HEK293 (cell line): ENCODE results near the gene C2orf78.

Experiments used
- FEZF1 ChIP-seq: fragments of 450-650 bp; formaldehyde crosslinking; IDR thresholded peaks from 2 replicates; pipeline ENCODE4 v1.5.1; 2016; ENCODE audit warnings: missing biosample characterization, missing genetic modification characterization
- GLI2 ChIP-seq: fragments of 450-650 bp; formaldehyde crosslinking; IDR thresholded peaks from 2 replicates; pipeline ENCODE4; 2017; ENCODE audit warnings: missing biosample characterization, missing genetic modification characterization, low read depth, borderline replicate concordance
- GLIS1 ChIP-seq: fragments of 450-650 bp; formaldehyde crosslinking; IDR thresholded peaks from 2 replicates; pipeline ENCODE4 v1.5.1; 2016; ENCODE audit warnings: missing biosample characterization, missing genetic modification characterization
- KLF7 ChIP-seq: fragments of 450-650 bp; formaldehyde crosslinking; IDR thresholded peaks from 2 replicates; pipeline ENCODE4 v1.5.1; 2016; ENCODE audit warnings: missing biosample characterization, missing genetic modification characterization, borderline replicate concordance
- MEIS1 ChIP-seq: sonication (generic); formaldehyde crosslinking; IDR thresholded peaks from 2 replicates; pipeline ENCODE4 v1.8.1; 2022; ENCODE audit warnings: missing genetic modification reagents, mild to moderate bottlenecking, borderline replicate concordance
- OVOL3 ChIP-seq: fragments of 450-650 bp; formaldehyde crosslinking; IDR thresholded peaks from 2 replicates; pipeline ENCODE4 v1.5.1; 2016; ENCODE audit warnings: missing biosample characterization, missing genetic modification characterization
- PRDM4 ChIP-seq: fragments of 450-650 bp; formaldehyde crosslinking; IDR thresholded peaks from 2 replicates; pipeline ENCODE4 v1.5.1; 2017; ENCODE audit warnings: missing biosample characterization, missing genetic modification characterization
- RBAK ChIP-seq: fragments of 450-650 bp; formaldehyde crosslinking; IDR thresholded peaks from 2 replicates; pipeline ENCODE4 v1.5.1; 2016; ENCODE audit warnings: missing biosample characterization, missing genetic modification characterization
- SP7 ChIP-seq: fragments of 450-650 bp; formaldehyde crosslinking; IDR thresholded peaks from 2 replicates; pipeline ENCODE4 v1.5.1; 2016; ENCODE audit warnings: missing biosample characterization, missing genetic modification characterization
- TSHZ1 ChIP-seq: fragments of 450-650 bp; formaldehyde crosslinking; IDR thresholded peaks from 2 replicates; pipeline ENCODE4 v1.5.1; 2016; ENCODE audit warnings: missing biosample characterization, missing genetic modification characterization, borderline replicate concordance
- ZBTB1 ChIP-seq: fragments of 450-650 bp; formaldehyde crosslinking; IDR thresholded peaks from 2 replicates; pipeline ENCODE4 v1.5.1; 2016; ENCODE audit warnings: missing biosample characterization, missing genetic modification characterization
- ZFP69B ChIP-seq: fragments of 450-650 bp; formaldehyde crosslinking; IDR thresholded peaks from 2 replicates; pipeline ENCODE4 v1.5.1; 2016; ENCODE audit warnings: missing biosample characterization, missing genetic modification characterization
- ZNF10 ChIP-seq: fragments of 450-650 bp; formaldehyde crosslinking; IDR thresholded peaks from 2 replicates; pipeline ENCODE4 v1.5.1; 2017; ENCODE audit warnings: missing biosample characterization, missing genetic modification characterization
- ZNF148 ChIP-seq: fragments of 450-650 bp; formaldehyde crosslinking; IDR thresholded peaks from 2 replicates; pipeline ENCODE4 v1.5.0; 2017; ENCODE audit warnings: missing biosample characterization, missing genetic modification characterization, borderline replicate concordance
- ZNF184 ChIP-seq: fragments of 450-650 bp; IDR thresholded peaks from 2 replicates; pipeline ENCODE4 v1.5.1; 2018; ENCODE audit warnings: missing biosample characterization, mild to moderate bottlenecking, missing genetic modification characterization
- ZNF211 ChIP-seq: fragments of 450-650 bp; formaldehyde crosslinking; IDR thresholded peaks from 2 replicates; pipeline ENCODE4 v1.5.1; 2016; ENCODE audit warnings: low read depth, missing biosample characterization, missing genetic modification characterization
- ZNF292 ChIP-seq: fragments of 450-650 bp; formaldehyde crosslinking; IDR thresholded peaks from 2 replicates; pipeline ENCODE4 v1.5.1; 2016; ENCODE audit warnings: low read depth, missing biosample characterization, missing genetic modification characterization, borderline replicate concordance
- ZNF324 ChIP-seq: fragments of 450-650 bp; formaldehyde crosslinking; IDR thresholded peaks from 2 replicates; pipeline ENCODE4 v1.5.1; 2016; ENCODE audit warnings: missing biosample characterization, missing genetic modification characterization
- ZNF394 ChIP-seq: fragments of 450-650 bp; formaldehyde crosslinking; IDR thresholded peaks from 2 replicates; pipeline ENCODE4 v1.5.1; 2016; ENCODE audit warnings: missing biosample characterization, missing genetic modification characterization, mild to moderate bottlenecking, moderate library complexity, borderline replicate concordance
- ZNF549 ChIP-seq: fragments of 450-650 bp; IDR thresholded peaks from 2 replicates; pipeline ENCODE4 v1.5.1; 2018; ENCODE audit warnings: missing biosample characterization, missing genetic modification characterization, mild to moderate bottlenecking, inconsistent platforms, moderate library complexity
- ZNF600 ChIP-seq: fragments of 450-650 bp; formaldehyde crosslinking; IDR thresholded peaks from 2 replicates; pipeline ENCODE4 v1.5.1; 2016; ENCODE audit warnings: missing biosample characterization, missing genetic modification characterization
- ZNF629 ChIP-seq: fragments of 450-650 bp; formaldehyde crosslinking; IDR thresholded peaks from 2 replicates; pipeline ENCODE4 v1.5.1; 2017; ENCODE audit warnings: missing biosample characterization, missing genetic modification characterization
- ZNF654 ChIP-seq: fragments of 450-650 bp; formaldehyde crosslinking; IDR thresholded peaks from 2 replicates; pipeline ENCODE4 v1.5.1; 2016; ENCODE audit warnings: low read depth, missing biosample characterization, missing genetic modification characterization
- ZNF660 ChIP-seq: fragments of 450-650 bp; IDR thresholded peaks from 2 replicates; pipeline ENCODE4 v1.5.1; 2018; ENCODE audit warnings: missing biosample characterization, mild to moderate bottlenecking, missing genetic modification characterization
- ZNF664 ChIP-seq: fragments of 450-650 bp; formaldehyde crosslinking; IDR thresholded peaks from 2 replicates; pipeline ENCODE4 v1.5.1; 2016; ENCODE audit warnings: missing biosample characterization, missing genetic modification characterization
- ZNF776 ChIP-seq: fragments of 450-650 bp; formaldehyde crosslinking; IDR thresholded peaks from 2 replicates; pipeline ENCODE4 v1.5.0; 2017; ENCODE audit warnings: missing biosample characterization, missing genetic modification characterization, borderline replicate concordance
- ZNF791 ChIP-seq: fragments of 450-650 bp; formaldehyde crosslinking; IDR thresholded peaks from 2 replicates; pipeline ENCODE4 v1.5.1; 2016; ENCODE audit warnings: missing biosample characterization, missing genetic modification characterization
- ZNF843 ChIP-seq: fragments of 450-650 bp; formaldehyde crosslinking; IDR thresholded peaks from 2 replicates; pipeline ENCODE4 v1.5.1; 2016; ENCODE audit warnings: missing biosample characterization, missing genetic modification characterization
- TF ChIP-seq, protein P1 (sequence below): fragments of 450-650 bp; formaldehyde crosslinking; IDR thresholded peaks from 2 replicates; pipeline ENCODE4 v1.5.1; 2016; ENCODE audit warnings: missing biosample characterization, missing genetic modification characterization, low read depth

The C2orf78 gene

GRCh38 chr2:73736855-73737779 is 46.9 kb upstream of the C2orf78 start, which contains the start of gene TPRKB (continued):
- TF ChIP-seq ZFP69B = peak; percentile 79; the same call in 1 of the 2 replicates
- TF ChIP-seq ZNF394 (tag by site-specific recombination) = no peak; the same call in 1 of the 2 replicates
- no peak for TF ChIP-seq ZBTB1 (tag by site-specific recombination)
- no peak for TF ChIP-seq GLI2 (tag by site-specific recombination)
- no peak for TF ChIP-seq ZNF664
- TF ChIP-seq SP7 (tag by site-specific recombination) = peak; percentile 69; the same call in 1 of the 2 replicates
- TF ChIP-seq, protein P1, sequence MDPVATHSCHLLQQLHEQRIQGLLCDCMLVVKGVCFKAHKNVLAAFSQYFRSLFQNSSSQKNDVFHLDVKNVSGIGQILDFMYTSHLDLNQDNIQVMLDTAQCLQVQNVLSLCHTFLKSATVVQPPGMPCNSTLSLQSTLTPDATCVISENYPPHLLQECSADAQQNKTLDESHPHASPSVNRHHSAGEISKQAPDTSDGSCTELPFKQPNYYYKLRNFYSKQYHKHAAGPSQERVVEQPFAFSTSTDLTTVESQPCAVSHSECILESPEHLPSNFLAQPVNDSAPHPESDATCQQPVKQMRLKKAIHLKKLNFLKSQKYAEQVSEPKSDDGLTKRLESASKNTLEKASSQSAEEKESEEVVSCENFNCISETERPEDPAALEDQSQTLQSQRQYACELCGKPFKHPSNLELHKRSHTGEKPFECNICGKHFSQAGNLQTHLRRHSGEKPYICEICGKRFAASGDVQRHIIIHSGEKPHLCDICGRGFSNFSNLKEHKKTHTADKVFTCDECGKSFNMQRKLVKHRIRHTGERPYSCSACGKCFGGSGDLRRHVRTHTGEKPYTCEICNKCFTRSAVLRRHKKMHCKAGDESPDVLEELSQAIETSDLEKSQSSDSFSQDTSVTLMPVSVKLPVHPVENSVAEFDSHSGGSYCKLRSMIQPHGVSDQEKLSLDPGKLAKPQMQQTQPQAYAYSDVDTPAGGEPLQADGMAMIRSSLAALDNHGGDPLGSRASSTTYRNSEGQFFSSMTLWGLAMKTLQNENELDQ = no peak
- TF ChIP-seq GLIS1 (tag by site-specific recombination) = peak; percentile 6; the same call in 1 of the 2 replicates
- TF ChIP-seq ZNF843 (tag by site-specific recombination) = no peak
- TF ChIP-seq ZNF791 (tag by site-specific recombination) = peak; percentile 70; the same call in 1 of the 2 replicates
- no peak for TF ChIP-seq ZNF776 (tag by site-specific recombination)
- TF ChIP-seq OVOL3 (tag by site-specific recombination) = no peak
- no peak for TF ChIP-seq ZNF148 (tag by site-specific recombination)
- TF ChIP-seq ZNF600 (tag by site-specific recombination) = peak; percentile 81
- TF ChIP-seq FEZF1 (tag by site-specific recombination) = no peak
- TF ChIP-seq ZNF211 (tag by site-specific recombination) = no peak
- no peak for TF ChIP-seq MEIS1 (CRISPR knock-in tag)
- TF ChIP-seq RBAK (tag by site-specific recombination) = no peak
- TF ChIP-seq ZNF324 (tag by site-specific recombination) = 0 out of 2 replicates have a peak, but pooled peaks have one; percentile 7
- TF ChIP-seq KLF7 = 0 out of 2 replicates have a peak, but pooled peaks have one; percentile 31
- TF ChIP-seq ZNF549 (tag by site-specific recombination) = no peak
- TF ChIP-seq PRDM4 (tag by site-specific recombination) = no peak
- TF ChIP-seq ZNF184 (tag by site-specific recombination) = no peak
- peak; percentile 73; the same call in 1 of the 2 replicates for TF ChIP-seq ZNF660 (tag by site-specific recombination)
- no peak for TF ChIP-seq TSHZ1 (tag by site-specific recombination)
- peak; percentile 89 for TF ChIP-seq ZNF629
- TF ChIP-seq ZNF10 = no peak
- no peak for TF ChIP-seq ZNF654 (tag by site-specific recombination)
- TF ChIP-seq ZNF292 (tag by site-specific recombination) = no peak
